Stimulated activated CD8-positive, alpha-beta memory T cell treated with anti-CD3 and anti-CD28 coated beads, Interleukin-12 subunit alpha, Interleukin-12 subunit beta, amount 100 ng/mL, for 1 hour (primary cell): ENCODE measurements around the gene ARSB.

Experiments
- DNase-seq: peaks from one replicate; pipeline ENCODE4 v3.0.0-alpha.2; 2020; ENCODE audit warnings: low read depth

Gene ARSB

GRCh38 chr5:78985116-78985724, at the start of gene ARSB:
Gene ARSB (minus strand): TSS chr5:78985310. CDS start chr5:78985248, 62 bp downstream.
- DNase-seq: peak; percentile 9

- DNase-seq: no peak
Measured at GRCh38 chr5:79032782-79033181, 47.7 kb upstream of the ARSB start.

GRCh38 chr5:79032031-79032695, 47.1 kb upstream of the ARSB start:
- DNase-seq: no peak

- DNase-seq: no peak
Measured at GRCh38 chr5:79031485-79031867, 46.4 kb upstream of the ARSB start.

- DNase-seq: no peak
Measured at GRCh38 chr5:79030663-79031484, 45.8 kb upstream of the ARSB start.

GRCh38 chr5:79025054-79025472, 40.0 kb upstream of the ARSB start:
- peak; percentile 19 for DNase-seq

- no peak for DNase-seq
Measured at GRCh38 chr5:79023947-79024346, 38.8 kb upstream of the ARSB start.

GRCh38 chr5:79023348-79023747, 38.2 kb upstream of the ARSB start:
- no peak for DNase-seq

- no peak for DNase-seq
Measured at GRCh38 chr5:79022771-79023170, 37.7 kb upstream of the ARSB start.

- no peak for DNase-seq
Measured at GRCh38 chr5:79021753-79022152, 36.6 kb upstream of the ARSB start.

- no peak for DNase-seq
Measured at GRCh38 chr5:79020861-79021561, 35.9 kb upstream of the ARSB start.

GRCh38 chr5:79014631-79015030, 29.5 kb upstream of the ARSB start:
- no peak for DNase-seq

- no peak for DNase-seq
Measured at GRCh38 chr5:79011869-79012268, 26.8 kb upstream of the ARSB start.

- no peak for DNase-seq
Measured at GRCh38 chr5:79011219-79011836, 26.2 kb upstream of the ARSB start.

GRCh38 chr5:79008362-79008761, 23.3 kb upstream of the ARSB start:
- DNase-seq: no peak

GRCh38 chr5:79007872-79008271, 22.8 kb upstream of the ARSB start:
- no peak for DNase-seq

- no peak for DNase-seq
Measured at GRCh38 chr5:79005936-79006631, 21.0 kb upstream of the ARSB start.

GRCh38 chr5:79005151-79005550, 20.0 kb upstream of the ARSB start:
- DNase-seq: no peak

GRCh38 chr5:79002374-79002773, 17.3 kb upstream of the ARSB start:
- DNase-seq: no peak

GRCh38 chr5:79001471-79001870, 16.4 kb upstream of the ARSB start:
- DNase-seq: no peak

- no peak for DNase-seq
Measured at GRCh38 chr5:78997090-78997489, 12.0 kb upstream of the ARSB start.
